ENCODE measurements around the gene GALNT14.

GALNT14 gene

DNA sequence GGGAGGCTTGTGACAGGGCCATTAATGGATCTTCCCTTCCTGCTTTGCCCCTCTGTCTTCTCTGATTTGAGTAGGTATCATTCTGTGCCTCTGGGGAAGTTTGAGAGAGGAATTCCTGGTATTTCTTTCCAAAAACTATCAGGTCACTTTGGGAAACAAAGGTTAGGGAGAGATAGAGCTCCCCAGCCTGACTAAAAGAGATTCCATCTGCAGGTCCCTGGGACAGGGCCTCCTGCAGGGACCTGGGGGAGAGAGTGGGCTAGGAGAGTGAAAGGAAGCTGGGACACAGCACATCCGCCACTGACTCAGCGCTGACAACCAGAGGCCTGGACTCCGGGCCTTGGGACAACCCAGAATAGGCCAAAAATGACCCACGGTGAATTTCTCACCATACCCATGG, 6.4 kb downstream of the GALNT14 start:
- H3K18ac ChIP-seq (ENCODE audit: low read length): no peak overlapping the region
- H4K5ac ChIP-seq (ENCODE audit: low read length): no peak overlapping the region
- peaks cover 1% of the 10 kb centered on the region for H3K79me1 ChIP-seq (ENCODE audit: low read length)
- no peak overlapping the region for H3K4me3 ChIP-seq (ENCODE audit: low read length)
- no peaks in the 10 kb centered on the region for H3K79me2 ChIP-seq (ENCODE audit: control insufficient read depth, insufficient read depth, low read length)
- no peak overlapping the region for H3K56ac ChIP-seq (ENCODE audit: low read length)
- no peak overlapping the region for H2BK15ac ChIP-seq (replicated peaks; ENCODE audit: low read depth)
- H3K27ac ChIP-seq (ENCODE audit: low read depth, low read length): no peak overlapping the region
- H3K4me1 ChIP-seq (ENCODE audit: control insufficient read depth, low read depth, low read length): peaks cover 5% of the 10 kb centered on the region
- no peak overlapping the region for H2BK120ac ChIP-seq (ENCODE audit: low read depth, low read length)
- no peak overlapping the region for H2AK5ac ChIP-seq (ENCODE audit: low read length)
- DNase-seq: peak; percentile 77
- no peak overlapping the region for H4K8ac ChIP-seq (ENCODE audit: low read depth, low read length)
- peaks cover 3% of the 10 kb centered on the region for H3K27me3 ChIP-seq (ENCODE audit: insufficient read depth, low read length, poor library complexity)
- H3K4me2 ChIP-seq (ENCODE audit: low read length): no peak overlapping the region
- WGBS (ENCODE audit: extremely low coverage, insufficient coverage, low lambda C conversion rate): no CpG with 5 or more reads among the region's 4 CpGs
- H3K4ac ChIP-seq (ENCODE audit: low read depth, low read length): no peak overlapping the region
- H3K36me3 ChIP-seq (ENCODE audit: control insufficient read depth, insufficient read depth, low read length): no peaks in the 10 kb centered on the region
- no peak overlapping the region for H3K9ac ChIP-seq (ENCODE audit: low read length)
- H2BK5ac ChIP-seq (ENCODE audit: low read length): no peak overlapping the region
- no peak overlapping the region for H3K23ac ChIP-seq (ENCODE audit: low read length)

DNA sequence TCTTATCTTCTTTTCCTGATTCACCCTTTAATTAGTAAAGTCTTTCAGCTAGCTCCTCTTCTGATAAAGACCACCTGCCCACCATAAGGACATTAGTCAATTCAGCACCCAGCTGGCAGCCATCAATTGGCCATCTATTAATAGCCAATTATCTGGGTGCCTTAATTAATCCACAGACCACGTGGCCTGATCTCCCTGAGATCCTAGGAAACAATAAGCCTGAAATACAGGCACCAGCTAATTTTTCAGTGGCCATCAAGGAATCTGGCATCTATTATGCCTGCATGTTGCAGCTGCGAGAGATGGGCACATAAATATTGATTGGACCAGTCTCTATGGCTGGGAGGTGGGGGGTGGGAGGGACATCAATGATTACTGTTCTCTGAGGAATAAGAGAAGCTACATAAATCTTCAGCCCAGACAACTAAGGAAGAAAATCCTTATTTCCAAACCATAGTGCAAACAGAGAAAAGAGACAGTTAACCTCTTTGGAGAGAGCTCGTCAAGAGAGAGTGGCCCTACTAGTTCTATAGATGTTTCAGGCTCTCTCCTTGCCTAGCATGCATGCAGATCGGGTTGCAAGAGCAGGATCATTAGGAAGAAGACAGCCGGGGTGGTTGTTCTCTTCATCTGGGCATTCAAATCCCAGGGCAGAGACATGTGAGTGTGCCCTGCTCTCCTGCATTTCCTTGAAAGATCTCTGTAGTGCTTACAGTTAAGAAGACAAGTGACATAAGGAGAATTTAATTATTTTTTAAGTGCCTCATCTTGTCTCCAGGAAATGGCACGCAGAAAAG, 8.7 kb downstream of the GALNT14 start:
- Histone ChIP-seq H3K27me3 (ENCODE audit: insufficient read depth, low read length, poor library complexity) (no peaks in the 10 kb centered on the region), H3K4me2 (ENCODE audit: low read length) (no peak overlapping the region), H3K56ac (ENCODE audit: low read length) (no peak overlapping the region), H4K8ac (ENCODE audit: low read depth, low read length) (no peak overlapping the region), H3K79me1 (ENCODE audit: low read length) (no peaks in the 10 kb centered on the region), H2AK5ac (ENCODE audit: low read length) (no peak overlapping the region), H3K4me1 (ENCODE audit: control insufficient read depth, low read depth, low read length) (peaks cover 5% of the 10 kb centered on the region), H3K36me3 (ENCODE audit: control insufficient read depth, insufficient read depth, low read length) (no peaks in the 10 kb centered on the region), H3K79me2 (ENCODE audit: control insufficient read depth, insufficient read depth, low read length) (no peaks in the 10 kb centered on the region), H3K4me3 (ENCODE audit: low read length) (no peak overlapping the region), H4K5ac (ENCODE audit: low read length) (no peak overlapping the region), H2BK5ac (ENCODE audit: low read length) (no peak overlapping the region), H2BK15ac (replicated peaks; ENCODE audit: low read depth) (no peak overlapping the region), H3K23ac (ENCODE audit: low read length) (no peak overlapping the region), H3K4ac (ENCODE audit: low read depth, low read length) (no peak overlapping the region), H3K18ac (ENCODE audit: low read length) (no peak overlapping the region), H3K27ac (ENCODE audit: low read depth, low read length) (no peak overlapping the region), H2BK120ac (ENCODE audit: low read depth, low read length) (no peak overlapping the region), H3K9ac (ENCODE audit: low read length) (no peak overlapping the region)
- DNase-seq: no peak
- WGBS (ENCODE audit: extremely low coverage, insufficient coverage, low lambda C conversion rate): no CpG with 5 or more reads among the region's 6 CpGs

DNA sequence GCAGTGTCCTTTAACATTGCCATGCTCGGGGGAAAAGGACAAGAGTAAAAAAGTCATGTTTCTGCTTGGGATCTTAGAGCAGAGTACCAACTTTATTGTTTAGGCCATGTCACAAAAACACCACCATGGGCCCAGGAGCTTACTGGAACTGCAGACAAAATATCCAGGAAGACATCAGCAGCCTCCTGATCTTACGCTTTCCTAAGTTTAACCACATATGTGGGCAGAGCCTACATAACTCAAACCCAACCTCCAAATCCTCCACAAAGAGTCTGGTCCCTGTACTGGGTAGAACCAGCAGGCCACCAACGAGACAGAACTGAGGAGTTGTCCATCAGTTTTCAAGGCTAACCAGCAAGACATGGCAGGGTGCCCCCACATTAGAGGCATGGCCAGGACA, 10.3 kb downstream of the GALNT14 start:
- Histone ChIP-seq H2BK120ac (ENCODE audit: low read depth, low read length) (no peak overlapping the region), H4K5ac (ENCODE audit: low read length) (no peak overlapping the region), H3K36me3 (ENCODE audit: control insufficient read depth, insufficient read depth, low read length) (no peaks in the 10 kb centered on the region), H3K4me3 (ENCODE audit: low read length) (no peak overlapping the region), H3K4ac (ENCODE audit: low read depth, low read length) (no peak overlapping the region), H3K79me2 (ENCODE audit: control insufficient read depth, insufficient read depth, low read length) (no peaks in the 10 kb centered on the region), H3K18ac (ENCODE audit: low read length) (no peak overlapping the region), H3K9ac (ENCODE audit: low read length) (no peak overlapping the region), H3K56ac (ENCODE audit: low read length) (no peak overlapping the region), H3K4me1 (ENCODE audit: control insufficient read depth, low read depth, low read length) (peaks cover 5% of the 10 kb centered on the region), H3K27me3 (ENCODE audit: insufficient read depth, low read length, poor library complexity) (no peaks in the 10 kb centered on the region), H2BK5ac (ENCODE audit: low read length) (no peak overlapping the region), H3K79me1 (ENCODE audit: low read length) (no peaks in the 10 kb centered on the region), H3K27ac (ENCODE audit: low read depth, low read length) (no peak overlapping the region), H3K23ac (ENCODE audit: low read length) (no peak overlapping the region), H4K8ac (ENCODE audit: low read depth, low read length) (no peak overlapping the region), H2AK5ac (ENCODE audit: low read length) (no peak overlapping the region), H3K4me2 (ENCODE audit: low read length) (no peak overlapping the region), H2BK15ac (replicated peaks; ENCODE audit: low read depth) (no peak overlapping the region)
- no CpG with 5 or more reads among the region's 3 CpGs for WGBS (ENCODE audit: extremely low coverage, insufficient coverage, low lambda C conversion rate)
- no peak for DNase-seq

DNA sequence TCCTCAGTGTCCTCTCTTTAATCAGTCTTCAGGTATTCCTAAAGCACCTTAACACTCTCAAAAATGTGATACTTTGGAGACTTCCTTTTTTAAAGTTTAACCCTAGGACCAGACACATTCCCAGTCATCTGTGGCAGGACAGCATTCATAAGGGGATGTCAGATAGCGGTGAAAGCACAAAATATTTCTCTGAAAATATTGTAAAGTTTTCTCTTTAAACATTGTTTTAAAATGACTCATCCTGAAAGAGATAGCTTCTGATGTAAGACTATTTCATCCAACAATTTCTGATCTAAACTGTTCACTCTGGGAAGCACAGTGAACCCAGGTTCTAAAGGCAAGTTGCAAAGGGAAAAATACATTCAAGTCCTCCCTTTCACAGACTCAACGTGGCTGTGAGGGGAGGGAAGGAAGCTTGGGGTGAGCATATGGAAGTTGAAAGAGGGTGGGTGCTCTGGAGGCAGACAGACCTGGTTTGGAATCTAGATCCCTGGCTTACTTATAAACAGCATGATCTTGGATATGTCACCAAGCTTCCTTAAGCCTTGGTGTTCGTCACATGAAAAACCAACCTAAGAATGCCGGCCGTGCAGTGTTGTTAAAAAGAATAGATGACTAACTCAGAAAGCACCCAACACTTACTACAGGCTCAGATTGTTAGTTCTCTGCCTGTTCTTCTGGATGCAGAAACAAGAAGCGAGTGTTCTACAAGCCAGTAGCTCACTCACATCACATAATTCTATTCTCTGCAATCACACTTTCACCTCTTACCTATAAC, 12.1 kb downstream of the GALNT14 start:
- H3K4me2 ChIP-seq (ENCODE audit: low read length): no peak overlapping the region
- no peak overlapping the region for H3K56ac ChIP-seq (ENCODE audit: low read length)
- no peak overlapping the region for H3K4ac ChIP-seq (ENCODE audit: low read depth, low read length)
- no peak overlapping the region for H2BK15ac ChIP-seq (replicated peaks; ENCODE audit: low read depth)
- no peak overlapping the region for H4K5ac ChIP-seq (ENCODE audit: low read length)
- no peak overlapping the region for H3K18ac ChIP-seq (ENCODE audit: low read length)
- WGBS (ENCODE audit: extremely low coverage, insufficient coverage, low lambda C conversion rate): no CpG with 5 or more reads among the region's 6 CpGs
- H3K4me3 ChIP-seq (ENCODE audit: low read length): no peak overlapping the region
- H3K4me1 ChIP-seq (ENCODE audit: control insufficient read depth, low read depth, low read length): peaks cover 5% of the 10 kb centered on the region
- no peak overlapping the region for H2BK120ac ChIP-seq (ENCODE audit: low read depth, low read length)
- no peak for DNase-seq
- H3K27ac ChIP-seq (ENCODE audit: low read depth, low read length): no peak overlapping the region
- no peak overlapping the region for H3K9ac ChIP-seq (ENCODE audit: low read length)
- no peaks in the 10 kb centered on the region for H3K79me2 ChIP-seq (ENCODE audit: control insufficient read depth, insufficient read depth, low read length)
- no peak overlapping the region for H3K23ac ChIP-seq (ENCODE audit: low read length)
- no peak overlapping the region for H2BK5ac ChIP-seq (ENCODE audit: low read length)
- H3K27me3 ChIP-seq (ENCODE audit: insufficient read depth, low read length, poor library complexity): no peaks in the 10 kb centered on the region
- no peaks in the 10 kb centered on the region for H3K79me1 ChIP-seq (ENCODE audit: low read length)
- no peak overlapping the region for H2AK5ac ChIP-seq (ENCODE audit: low read length)
- H4K8ac ChIP-seq (ENCODE audit: low read depth, low read length): no peak overlapping the region
- H3K36me3 ChIP-seq (ENCODE audit: control insufficient read depth, insufficient read depth, low read length): no peaks in the 10 kb centered on the region

DNA sequence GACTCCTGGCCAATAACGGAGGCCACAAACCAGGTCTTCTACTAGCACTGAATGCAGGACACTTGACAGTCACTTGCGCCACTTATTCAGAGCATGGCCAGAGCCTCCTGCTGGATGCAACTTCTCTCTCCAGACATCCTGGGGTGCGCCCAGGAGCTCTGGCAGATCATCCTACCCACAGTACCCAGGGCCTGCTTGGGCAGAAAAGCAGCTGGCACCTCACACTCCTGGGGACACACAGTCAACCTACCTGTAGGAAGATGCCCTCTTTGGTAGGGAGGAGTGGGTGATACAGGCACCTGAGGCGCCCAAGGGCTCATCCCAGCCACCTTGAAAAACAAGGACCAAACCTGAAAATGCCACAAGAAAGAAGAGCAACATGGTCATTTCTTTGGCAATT, 13.3 kb downstream of the GALNT14 start:
- H3K56ac ChIP-seq (ENCODE audit: low read length): no peak overlapping the region
- H2BK120ac ChIP-seq (ENCODE audit: low read depth, low read length): no peak overlapping the region
- H3K18ac ChIP-seq (ENCODE audit: low read length): no peak overlapping the region
- H3K23ac ChIP-seq (ENCODE audit: low read length): no peak overlapping the region
- H3K27ac ChIP-seq (ENCODE audit: low read depth, low read length): no peak overlapping the region
- H3K36me3 ChIP-seq (ENCODE audit: control insufficient read depth, insufficient read depth, low read length): no peaks in the 10 kb centered on the region
- H3K4me2 ChIP-seq (ENCODE audit: low read length): no peak overlapping the region
- H4K8ac ChIP-seq (ENCODE audit: low read depth, low read length): no peak overlapping the region
- H3K9ac ChIP-seq (ENCODE audit: low read length): no peak overlapping the region
- no peaks in the 10 kb centered on the region for H3K79me1 ChIP-seq (ENCODE audit: low read length)
- DNase-seq: no peak
- H3K4me3 ChIP-seq (ENCODE audit: low read length): no peak overlapping the region
- no peak overlapping the region for H2BK15ac ChIP-seq (replicated peaks; ENCODE audit: low read depth)
- peaks cover 5% of the 10 kb centered on the region for H3K4me1 ChIP-seq (ENCODE audit: control insufficient read depth, low read depth, low read length)
- WGBS (ENCODE audit: extremely low coverage, insufficient coverage, low lambda C conversion rate): no CpG with 5 or more reads among the region's 4 CpGs
- no peaks in the 10 kb centered on the region for H3K27me3 ChIP-seq (ENCODE audit: insufficient read depth, low read length, poor library complexity)
- H3K4ac ChIP-seq (ENCODE audit: low read depth, low read length): no peak overlapping the region
- H4K5ac ChIP-seq (ENCODE audit: low read length): no peak overlapping the region
- no peak overlapping the region for H2AK5ac ChIP-seq (ENCODE audit: low read length)
- no peaks in the 10 kb centered on the region for H3K79me2 ChIP-seq (ENCODE audit: control insufficient read depth, insufficient read depth, low read length)
- H2BK5ac ChIP-seq (ENCODE audit: low read length): no peak overlapping the region

Measured in mesendoderm (in vitro differentiated cells).